Measurements from ENCODE around the gene NMU.
A peak's percentile ranks its signal among the peaks of the same experiment; 100 is the strongest.
"Not testable (repeated sequence)": the region's sequence is repeated elsewhere in the genome, so short reads cannot be mapped to it uniquely, and the experiment has no call there.

NMU gene, protein sequence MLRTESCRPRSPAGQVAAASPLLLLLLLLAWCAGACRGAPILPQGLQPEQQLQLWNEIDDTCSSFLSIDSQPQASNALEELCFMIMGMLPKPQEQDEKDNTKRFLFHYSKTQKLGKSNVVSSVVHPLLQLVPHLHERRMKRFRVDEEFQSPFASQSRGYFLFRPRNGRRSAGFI

DNA sequence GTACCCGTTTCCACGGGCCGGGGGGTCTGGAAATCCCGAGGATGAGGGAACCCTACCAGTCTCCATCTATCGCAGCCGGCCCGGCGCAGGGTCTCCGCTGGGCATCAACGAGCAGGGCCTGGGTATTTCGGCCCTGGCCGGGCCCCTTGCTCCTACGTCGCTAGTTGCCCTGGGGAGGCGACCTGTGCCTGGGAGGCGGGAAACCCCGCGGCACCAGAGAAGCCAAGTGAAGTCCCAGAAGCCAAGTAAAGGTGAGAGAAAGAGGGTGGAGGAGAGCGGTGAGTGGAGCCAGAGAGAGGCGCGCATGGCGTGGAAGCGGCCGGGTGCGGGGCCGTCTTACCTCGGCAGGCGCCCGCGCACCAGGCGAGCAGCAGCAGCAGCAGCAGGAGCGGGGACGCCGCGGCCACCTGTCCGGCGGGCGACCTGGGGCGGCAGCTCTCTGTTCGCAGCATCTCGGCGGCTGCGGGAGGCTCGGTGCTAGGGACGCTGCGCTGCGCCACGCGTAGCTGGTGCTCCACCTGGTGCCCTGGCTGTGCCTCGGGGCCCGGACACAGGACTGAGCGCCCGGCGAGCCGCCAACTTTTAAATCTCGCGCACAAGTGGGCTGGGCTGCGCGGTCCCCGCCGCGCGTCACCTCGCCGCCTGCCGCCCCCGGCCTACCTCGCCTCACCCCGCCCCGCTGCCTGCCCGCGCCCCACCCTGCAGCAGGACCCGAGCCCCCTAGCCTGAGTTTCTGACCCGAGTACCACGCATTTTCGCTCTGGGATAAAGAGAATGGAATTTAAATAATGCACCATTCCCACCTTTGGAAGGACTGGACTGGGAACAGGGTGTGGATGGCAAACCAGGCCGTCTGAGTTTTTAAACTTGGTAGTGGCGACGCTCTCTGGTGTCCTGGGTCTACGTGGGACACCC is at the start of gene NMU:
NMU (minus strand) TSS at position 558 of the 915 bp plus-strand sequence; CDS start at position 452, 106 bp downstream.
- peak; percentile 3 for DNase-seq

DNA sequence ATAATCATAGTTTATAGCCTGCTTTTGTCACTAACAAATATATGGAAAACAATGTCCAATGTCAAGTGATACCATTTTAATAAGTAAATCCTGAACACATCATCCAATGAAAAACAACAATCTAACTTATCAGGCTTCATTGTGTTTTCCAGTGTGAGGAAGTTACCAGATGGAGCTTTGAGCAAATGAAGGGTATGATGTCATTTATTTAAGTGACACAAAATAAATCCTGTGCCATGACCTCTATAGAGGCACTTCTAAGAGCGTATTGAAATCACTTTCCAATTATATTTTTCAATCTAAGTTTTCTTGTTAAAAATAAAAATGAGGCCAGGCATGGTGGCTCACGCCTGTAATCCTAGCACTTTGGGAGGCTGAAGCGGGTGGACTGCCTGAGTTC is 48.2 kb upstream of the NMU start:
- DNase-seq: no peak

DNA sequence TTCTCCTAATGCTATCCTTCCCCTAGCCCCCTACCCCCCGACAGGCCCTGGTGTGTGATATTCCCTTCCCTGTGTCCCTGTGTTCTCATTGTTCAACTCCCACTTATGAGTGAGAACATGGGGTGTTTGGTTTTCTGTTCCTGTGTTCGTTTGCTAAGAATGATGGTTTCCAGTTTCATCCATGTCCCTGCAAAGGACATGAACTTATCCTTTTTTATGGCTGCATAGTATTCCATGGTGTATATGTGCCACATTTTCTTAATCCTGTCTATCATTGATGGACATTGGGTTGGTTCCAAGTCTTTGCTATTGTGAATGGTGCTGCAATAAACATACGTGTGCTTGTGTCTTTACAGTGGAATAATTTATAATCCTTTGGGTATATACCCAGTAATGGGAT is 46.7 kb upstream of the NMU start:
- DNase-seq: not testable (repeated sequence)

DNA sequence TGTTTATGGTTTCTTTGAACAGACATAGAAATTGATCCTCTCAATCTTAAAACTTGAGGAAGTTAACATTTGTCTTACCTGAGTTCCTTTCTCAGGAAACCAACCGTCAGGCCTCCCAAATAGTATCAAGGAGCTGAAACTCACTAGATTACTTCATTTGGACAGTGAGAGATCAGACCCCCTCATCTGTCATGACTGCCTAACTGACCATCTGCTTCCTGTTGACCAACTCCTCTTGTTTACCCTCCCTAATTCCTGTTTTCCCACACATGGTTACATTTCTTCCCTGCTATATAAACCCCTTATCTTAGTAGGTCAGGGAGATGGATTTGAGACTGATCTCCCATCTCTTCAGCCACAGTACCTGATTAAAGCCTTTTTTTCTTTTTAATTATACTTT is 46.2 kb upstream of the NMU start:
- DNase-seq: no peak

DNA sequence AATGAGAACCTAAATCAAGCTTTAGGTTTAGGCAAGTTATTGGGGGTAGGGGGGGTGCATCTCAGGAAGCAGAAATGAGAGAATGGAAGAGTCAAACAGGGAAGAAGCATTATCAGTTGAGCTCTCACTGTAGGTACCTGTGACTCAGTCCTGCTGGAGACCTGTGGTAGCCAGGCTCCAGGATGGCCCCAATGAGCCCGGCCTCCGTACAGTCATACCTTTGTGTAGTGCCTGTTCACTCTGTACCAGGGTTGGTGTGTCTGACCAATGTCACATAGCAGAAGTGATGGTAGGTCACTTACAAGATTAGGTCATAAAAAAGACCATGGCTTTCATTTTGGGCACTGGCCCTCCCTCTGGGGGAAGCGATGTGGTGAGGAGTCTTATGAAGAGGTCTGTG is 45.3 kb upstream of the NMU start:
- no peak for DNase-seq

DNA sequence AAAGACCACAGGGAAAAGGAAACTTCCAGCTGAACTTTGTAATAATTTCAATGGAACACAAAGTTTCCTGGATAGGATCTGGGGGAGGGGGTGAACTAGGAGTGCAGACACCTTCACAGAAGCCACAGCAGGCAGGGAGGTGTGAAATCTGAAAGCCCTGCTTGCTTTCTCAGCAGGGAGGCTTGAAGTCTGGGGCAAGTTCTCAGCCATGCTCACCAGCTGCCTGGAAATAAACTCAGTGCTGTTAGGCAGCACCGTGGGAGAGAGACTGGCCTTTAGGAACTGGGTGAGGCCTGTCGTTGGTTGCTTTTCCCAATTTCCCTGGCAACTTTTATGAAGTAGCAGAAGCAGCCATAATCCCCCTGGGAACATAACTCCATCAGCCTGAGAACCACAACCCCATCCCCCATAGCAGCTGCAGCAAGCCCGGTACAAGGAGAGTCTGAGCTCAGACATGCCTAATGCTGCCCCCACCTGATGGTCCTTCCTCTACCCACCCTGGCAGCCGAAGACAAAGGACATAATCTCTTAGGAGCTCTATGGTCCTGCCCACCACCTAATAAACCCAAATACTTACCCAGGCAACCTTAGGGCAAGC is 39.2 kb upstream of the NMU start:
- peak; percentile 3 for DNase-seq

DNA sequence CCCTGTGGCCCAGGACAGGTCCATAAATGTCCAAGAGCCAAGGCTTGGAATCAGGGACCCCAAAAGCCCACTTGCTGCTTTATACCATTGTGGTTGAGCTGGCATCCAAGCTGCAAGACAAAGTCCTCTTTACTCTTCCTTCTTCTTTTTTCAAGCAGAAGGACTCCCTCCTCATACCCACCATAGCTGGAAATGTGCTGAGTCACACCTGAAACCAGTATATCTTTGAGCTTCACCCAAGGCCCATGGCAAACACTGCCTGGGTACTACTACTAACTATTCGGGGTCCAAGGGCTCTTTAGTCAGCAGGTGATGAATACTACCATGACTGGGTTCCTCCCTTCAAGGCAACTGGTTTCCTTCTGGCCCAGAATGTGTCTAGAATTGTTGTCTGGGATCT is 37.3 kb upstream of the NMU start:
- no peak for DNase-seq

DNA sequence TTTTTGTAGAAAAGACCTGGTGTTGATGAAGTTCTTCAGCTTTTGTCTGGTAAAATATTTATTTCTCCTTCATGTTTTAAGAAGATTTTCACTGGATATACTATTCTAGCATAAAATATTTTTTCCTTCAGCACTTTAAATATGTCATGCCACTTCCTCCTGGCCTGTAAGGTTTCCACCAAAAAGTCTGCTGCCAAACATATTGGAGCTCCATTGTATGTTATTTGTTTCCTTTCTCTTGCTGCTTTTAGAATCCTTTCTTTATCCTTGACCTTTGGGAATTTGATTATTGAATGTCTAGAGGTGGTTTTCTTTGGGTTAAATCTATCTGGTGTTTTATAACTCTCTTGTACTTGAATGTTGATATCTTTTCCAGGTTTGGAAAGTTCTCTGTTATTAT is 35.6 kb upstream of the NMU start:
- no peak for DNase-seq

DNA sequence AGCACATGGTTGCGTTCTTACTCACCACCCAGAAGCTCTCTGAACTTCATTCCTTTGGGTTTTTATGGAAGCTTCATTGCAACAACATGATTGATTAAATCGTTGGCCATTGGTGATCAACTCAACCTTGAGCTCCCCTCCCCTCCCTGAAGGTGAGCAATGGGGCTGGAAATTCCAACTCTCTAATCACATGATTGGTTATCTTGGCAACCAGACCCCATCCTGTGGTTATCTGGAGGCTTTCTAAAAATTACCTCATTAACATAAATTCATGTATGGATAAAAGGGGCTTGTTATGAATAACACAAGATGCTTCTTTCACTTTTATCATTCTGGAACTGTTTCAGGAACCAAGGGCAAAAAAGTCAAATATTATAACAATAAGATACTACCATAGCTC is 34.6 kb upstream of the NMU start:
- no peak for DNase-seq

DNA sequence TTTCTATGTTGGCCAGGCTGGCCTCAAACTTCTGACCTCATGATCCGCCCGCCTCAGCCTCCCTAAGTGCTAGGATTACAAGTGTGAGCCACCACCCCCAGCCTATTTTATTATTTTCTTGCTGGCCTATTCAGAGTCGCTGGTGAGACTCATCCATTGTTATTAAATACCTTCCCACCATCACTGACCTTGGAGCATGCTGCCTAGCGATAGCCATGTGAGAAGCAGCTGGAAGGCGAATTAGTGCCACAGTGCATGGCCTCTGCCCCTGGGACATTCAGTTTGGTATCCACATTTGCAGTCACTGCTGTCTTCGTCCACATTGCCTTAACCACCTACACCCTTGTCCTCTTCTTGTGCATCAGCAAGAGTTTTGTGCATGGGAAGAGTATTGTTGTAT is 32.4 kb upstream of the NMU start:
- DNase-seq: no peak

DNA sequence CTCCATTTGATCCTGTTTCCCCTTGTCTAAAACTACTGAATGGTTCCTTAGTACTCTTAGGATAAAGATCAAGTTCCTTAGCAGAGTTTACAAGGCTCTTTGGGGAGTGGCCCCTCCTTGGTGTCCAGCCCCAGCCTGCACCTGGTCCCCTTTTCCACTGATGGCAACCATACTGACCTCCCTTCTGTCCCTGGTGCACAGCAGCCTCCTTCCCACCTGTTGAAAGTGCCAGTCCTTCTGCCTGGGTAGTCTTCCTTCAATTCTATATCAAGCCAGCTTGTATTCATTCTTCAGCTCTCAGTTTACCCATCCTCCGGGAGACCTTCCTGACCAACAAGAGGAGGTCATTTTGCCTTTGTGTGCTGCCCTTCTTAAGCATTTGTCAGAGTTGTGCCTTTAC is 30.4 kb upstream of the NMU start:
- DNase-seq: no peak

DNA sequence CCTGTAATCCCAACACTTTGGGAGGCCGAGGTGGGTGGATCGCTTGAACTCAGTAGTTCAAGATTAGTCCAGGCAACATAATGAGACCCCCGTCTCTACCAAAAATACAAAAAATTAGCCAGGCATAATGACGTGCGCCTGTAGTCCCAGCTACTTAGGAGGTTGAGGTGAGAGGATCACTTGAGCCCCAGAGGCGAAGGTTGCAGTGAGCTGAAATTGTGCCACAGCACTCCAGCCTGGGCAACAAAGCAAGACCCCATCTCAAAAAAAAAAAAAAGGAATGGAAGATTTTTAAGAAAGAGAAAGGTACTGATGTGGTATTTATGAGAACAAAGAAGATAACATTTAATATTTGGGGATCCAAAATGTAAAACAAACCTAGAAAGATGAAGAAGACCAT is 27.0 kb upstream of the NMU start:
- no peak for DNase-seq

DNA sequence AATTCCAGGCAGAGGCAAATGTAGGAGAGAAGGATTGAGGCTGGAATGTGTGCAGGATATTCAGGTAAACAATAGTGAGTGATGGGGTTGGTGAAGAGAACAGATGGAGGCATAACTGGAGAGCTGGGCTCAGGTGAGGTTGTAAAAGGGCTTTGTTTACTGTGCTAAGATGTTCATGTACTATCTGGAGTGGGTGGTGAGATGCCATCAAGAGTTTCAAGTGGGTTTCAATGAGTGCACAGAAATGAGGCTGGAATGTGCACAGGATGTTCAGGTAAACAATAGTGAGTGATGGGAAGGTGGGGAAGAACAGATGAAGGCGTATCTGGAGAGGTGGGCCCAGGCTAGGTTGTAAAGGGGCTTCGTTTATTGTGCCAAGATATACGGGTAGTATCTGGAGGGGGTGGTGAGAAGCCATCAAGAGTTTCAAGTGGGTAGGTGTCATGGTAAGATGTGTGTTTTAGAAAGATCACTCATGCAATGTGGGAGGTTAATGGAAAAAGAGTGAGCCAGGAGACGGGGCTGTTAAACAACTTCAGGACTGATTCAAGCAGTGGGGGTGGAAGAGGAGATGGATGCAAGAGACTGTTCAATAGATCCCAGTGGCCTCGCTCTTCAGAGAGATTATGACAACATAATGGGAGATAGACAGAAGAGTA is 25.4 kb upstream of the NMU start:
- DNase-seq: no peak

DNA sequence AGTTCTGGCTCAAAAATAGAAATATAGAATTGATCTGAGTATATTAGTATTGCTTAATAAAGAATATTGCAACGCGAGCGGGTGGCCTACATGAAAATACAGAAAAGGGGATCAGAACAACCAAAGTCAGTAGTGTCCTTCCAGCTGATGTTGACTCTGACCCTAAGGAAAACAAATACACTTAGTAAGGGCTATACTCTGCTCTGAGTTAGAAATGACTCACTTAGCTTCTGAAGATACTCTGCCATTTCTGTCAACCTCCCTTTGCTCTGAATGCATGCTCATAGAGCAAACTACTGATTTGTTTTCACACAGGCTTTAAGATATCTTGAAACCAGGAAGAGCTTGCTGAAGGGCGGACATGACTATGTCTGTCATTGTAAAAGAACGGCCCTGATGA is 22.6 kb upstream of the NMU start:
- DNase-seq: no peak

DNA sequence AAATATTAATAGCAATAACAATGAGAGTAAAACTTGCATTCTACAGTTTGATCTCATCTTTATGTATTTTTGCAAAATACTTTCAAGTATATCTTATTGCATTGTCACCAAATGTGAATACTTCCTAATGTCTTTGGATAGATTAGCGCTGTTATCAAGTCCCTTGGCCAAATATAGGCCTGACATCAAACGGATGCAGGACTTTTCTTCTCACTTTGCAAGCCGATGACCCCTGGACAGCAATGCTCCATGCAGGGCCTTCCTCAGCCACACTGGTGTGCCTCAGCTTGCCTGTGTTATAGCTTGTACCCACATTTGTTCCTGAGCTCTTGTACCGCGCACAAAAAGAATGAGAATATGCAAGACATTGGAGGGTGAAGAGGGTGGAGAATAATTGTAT is 18.0 kb upstream of the NMU start:
- no peak for DNase-seq

DNA sequence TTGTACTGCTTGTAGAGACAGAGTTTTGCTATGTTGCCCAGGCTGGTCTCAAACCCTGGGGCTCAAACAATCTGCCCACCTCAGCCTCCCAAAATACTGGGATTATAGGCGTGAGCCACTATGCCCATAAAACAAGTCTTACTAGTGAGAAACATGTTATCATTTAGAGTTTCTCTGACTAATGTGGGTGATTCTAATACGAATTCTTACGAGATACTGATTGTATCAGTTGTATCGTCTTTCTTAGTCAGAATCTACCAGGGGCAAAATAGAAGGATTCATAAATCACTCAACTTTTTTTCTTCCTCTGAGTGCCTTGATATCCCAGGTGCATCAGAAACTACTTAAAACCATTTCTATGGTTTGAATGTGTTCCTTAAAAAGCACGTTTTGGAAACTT is 14.4 kb upstream of the NMU start:
- DNase-seq: no peak

DNA sequence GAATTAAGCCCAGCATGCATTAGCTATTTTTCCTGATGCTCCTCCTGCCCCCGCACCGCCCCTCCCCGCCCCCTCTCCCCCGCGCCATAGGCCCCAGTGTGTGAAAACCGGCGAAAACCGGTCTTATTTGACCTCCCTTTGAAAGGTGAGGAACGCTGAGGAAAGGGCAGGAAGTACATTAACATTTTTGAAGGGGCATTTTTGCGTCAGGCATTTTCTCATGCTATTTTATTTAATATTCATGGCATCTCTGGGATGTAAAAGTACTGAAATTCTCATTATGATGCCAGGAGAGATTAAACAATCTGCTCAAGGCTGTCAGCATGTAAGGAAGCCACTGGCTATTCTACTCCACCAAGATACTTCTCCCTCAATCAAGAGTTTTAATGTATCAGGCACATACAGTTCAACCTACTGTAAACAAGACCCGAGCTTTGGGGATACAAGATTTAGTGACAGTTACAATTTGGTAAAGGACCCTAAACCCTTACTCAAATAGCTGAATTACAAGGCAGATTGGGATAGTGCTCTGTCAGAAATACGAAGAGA is 1.2 kb upstream of the NMU start:
- DNase-seq: no peak

DNA sequence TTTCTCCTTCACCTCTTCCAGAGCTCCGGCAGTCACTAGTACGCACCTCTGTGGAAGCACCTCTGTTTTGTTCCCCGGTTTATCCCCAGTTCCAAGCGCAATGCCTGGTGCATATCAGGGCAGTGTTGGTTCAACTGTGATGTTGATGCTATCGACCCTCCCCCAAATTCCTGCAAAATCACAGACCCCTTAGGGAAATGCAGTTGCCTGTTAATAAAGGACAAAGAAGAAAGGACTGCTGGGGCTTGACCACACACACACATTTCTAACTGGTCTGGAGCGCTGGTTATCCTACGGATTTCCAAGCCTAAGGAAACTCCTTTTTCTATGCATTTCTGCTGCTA is 530 bp upstream of the NMU start:
- no peak for DNase-seq

DNA sequence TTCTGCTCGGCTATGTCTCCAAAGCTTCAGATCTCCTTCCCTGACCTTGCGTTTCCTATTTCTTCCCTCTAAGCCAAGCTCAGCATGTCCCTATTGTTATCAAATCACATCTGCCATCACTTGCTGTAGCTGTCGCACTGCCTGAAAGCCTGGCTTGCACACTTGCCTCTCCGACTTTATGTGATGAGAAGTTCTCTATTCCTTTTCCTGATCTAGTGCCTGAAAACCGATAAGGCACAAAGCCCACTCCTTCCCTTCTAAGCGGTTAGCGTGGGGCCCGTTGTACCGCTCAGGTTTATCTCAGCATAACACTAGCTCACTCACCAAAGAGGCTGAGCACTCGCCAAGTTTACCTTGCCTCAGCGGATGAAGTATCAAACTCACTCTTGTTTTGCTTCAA is 816 bp downstream of the NMU start:
- DNase-seq: no peak

DNA sequence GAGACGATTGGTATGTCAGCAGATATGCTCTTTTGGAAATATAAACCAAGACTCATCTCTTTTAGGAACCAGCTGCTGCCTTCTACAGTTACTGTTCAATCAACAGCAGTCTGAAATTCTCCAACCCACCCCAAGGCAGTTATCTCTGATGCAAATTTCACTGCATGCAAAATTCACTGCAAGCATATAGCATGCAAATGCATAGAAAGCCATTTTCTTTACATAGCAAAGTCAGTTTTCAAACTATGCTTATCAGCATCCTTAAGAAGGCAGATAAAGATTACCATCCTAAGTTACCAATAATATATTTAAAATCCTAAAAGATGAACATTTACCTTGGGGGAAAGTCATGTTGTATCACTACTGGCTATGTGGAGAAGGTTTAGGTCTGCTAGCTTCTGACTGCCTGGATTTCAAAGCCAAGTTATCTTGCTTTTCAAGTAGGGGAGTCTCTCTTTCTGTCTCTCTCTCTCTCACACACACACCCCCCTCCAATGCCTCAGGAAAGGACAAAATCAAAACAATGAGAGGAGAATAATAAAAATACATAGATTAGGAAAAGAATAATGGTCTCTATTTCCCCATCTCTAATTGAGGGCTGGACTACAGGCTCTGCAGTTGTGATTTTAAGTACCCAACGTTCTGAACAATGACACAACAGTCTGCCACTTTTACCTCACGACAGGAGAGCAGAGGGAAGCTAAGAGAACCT is 1.5 kb downstream of the NMU start:
- no peak for DNase-seq

DNA sequence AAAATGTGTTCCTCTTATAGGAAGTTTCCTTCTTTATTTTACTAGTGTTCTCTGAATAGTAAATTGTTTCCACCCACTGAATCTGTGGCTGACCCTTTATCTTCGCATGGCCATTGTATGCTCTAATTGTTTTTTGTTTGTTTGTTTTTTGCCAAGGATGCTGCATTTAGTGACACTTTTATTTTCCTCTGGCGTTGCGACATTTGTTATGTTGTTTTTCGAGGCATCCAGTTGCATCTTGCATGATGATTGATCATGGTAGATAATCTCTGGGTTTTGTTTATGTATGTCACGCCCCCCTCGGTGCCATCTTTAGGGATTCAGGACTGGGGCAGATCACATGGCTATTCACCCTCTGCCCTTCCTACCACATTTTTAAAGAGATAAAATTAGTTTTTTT is 2.2 kb downstream of the NMU start:
- no peak for DNase-seq

DNA sequence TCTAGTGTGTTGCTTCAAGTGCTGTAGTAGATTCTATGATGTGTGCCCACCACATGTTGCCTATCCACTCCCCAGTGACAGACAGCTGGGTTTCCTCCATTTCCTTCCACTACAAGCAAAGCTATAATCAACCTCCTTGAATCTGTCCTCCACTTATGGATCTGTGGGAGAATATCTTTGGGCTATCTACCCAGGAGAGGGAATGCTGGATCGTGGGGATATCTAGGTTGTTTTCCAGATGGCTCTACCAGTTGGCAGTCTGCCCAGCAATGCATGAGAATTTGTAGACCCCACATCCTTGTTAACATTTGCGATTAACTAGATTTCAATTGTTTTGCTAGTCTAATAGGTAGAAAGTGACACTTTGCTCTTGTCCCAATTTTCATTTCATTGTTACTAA is 10.3 kb downstream of the NMU start:
- no peak for DNase-seq

DNA sequence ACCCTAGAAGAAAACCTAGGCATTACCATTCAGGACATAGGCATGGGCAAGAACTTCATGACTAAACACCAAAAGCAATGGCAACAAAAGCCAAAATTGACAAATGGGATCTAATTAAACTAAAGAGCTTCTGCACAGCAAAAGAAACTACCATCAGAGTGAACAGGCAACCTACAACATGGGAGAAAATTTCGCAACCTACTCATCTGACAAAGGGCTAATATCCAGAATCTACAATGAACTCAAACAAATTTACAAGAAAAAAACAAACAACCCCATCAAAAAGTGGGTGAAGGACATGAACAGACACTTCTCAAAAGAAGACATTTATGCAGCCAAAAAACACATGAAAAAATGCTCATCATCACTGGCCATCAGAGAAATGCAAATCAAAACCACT is 12.0 kb downstream of the NMU start:
- not testable (repeated sequence) for DNase-seq
